ENCODE data around the gene UTS2.

The UTS2 gene

DNA sequence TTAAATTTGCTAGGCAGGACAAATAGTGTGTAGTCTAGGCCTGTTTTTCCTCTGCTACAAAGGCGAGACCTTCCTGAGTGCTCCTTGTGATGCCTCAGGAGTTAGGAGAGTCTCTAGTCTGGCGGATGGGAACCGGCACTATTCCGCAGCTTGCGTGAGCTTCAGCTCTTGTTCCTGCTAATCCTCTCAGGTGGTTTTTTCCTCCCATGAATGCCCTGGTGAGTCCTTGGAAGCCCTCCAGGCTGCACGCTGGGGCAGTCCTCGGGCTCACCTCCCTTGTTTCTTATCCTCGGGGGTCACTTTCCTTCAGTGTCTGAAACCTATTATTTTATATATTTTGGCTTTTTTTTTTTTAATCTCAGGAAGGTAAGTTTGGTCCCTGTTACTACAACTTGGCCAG lies 28.2 kb downstream of the UTS2 start:
- Histone ChIP-seq H3K27me3 (ENCODE audit: insufficient read depth, poor library complexity, severe bottlenecking) (no peaks in the 10 kb centered on the region), H3K27ac (replicated peaks) (no peak overlapping the region), H3K4me3 (replicated peaks; ENCODE audit: insufficient read depth, low read length) (no peak overlapping the region)
- no peak for DNase-seq (ENCODE audit: low read depth in 1 of 2, low spot score in 1 of 2)
- TF ChIP-seq SPI1 (IDR thresholded peaks at IDR 0.05; ENCODE audit: borderline replicate concordance, low read depth) = no peak

- H3K4me3 ChIP-seq (replicated peaks; ENCODE audit: insufficient read depth, low read length) = no peak overlapping the region
- DNase-seq (ENCODE audit: low read depth in 1 of 2, low spot score in 1 of 2) = no peak
- TF ChIP-seq POLR2AphosphoS5 (IDR thresholded peaks at IDR 0.05; ENCODE audit: low read depth) (no peak), REST (IDR thresholded peaks at IDR 0.05; ENCODE audit: insufficient replicate concordance, low read depth) (no peak), GABPA (IDR thresholded peaks at IDR 0.05; ENCODE audit: low read depth) (no peak), SPI1 (IDR thresholded peaks at IDR 0.05; ENCODE audit: borderline replicate concordance, low read depth) (no peak)
- TF ChIP-seq, protein P1, sequence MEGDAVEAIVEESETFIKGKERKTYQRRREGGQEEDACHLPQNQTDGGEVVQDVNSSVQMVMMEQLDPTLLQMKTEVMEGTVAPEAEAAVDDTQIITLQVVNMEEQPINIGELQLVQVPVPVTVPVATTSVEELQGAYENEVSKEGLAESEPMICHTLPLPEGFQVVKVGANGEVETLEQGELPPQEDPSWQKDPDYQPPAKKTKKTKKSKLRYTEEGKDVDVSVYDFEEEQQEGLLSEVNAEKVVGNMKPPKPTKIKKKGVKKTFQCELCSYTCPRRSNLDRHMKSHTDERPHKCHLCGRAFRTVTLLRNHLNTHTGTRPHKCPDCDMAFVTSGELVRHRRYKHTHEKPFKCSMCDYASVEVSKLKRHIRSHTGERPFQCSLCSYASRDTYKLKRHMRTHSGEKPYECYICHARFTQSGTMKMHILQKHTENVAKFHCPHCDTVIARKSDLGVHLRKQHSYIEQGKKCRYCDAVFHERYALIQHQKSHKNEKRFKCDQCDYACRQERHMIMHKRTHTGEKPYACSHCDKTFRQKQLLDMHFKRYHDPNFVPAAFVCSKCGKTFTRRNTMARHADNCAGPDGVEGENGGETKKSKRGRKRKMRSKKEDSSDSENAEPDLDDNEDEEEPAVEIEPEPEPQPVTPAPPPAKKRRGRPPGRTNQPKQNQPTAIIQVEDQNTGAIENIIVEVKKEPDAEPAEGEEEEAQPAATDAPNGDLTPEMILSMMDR (IDR thresholded peaks at IDR 0.05; ENCODE audit: insufficient read depth, low read length) = no peak
- no peak overlapping the region for H3K27ac ChIP-seq (replicated peaks)
- H3K27me3 ChIP-seq (ENCODE audit: insufficient read depth, poor library complexity, severe bottlenecking) = no peaks in the 10 kb centered on the region
Observed at GRCh38 chr1:7821282-7821681, 31.6 kb downstream of the UTS2 start.

DNA sequence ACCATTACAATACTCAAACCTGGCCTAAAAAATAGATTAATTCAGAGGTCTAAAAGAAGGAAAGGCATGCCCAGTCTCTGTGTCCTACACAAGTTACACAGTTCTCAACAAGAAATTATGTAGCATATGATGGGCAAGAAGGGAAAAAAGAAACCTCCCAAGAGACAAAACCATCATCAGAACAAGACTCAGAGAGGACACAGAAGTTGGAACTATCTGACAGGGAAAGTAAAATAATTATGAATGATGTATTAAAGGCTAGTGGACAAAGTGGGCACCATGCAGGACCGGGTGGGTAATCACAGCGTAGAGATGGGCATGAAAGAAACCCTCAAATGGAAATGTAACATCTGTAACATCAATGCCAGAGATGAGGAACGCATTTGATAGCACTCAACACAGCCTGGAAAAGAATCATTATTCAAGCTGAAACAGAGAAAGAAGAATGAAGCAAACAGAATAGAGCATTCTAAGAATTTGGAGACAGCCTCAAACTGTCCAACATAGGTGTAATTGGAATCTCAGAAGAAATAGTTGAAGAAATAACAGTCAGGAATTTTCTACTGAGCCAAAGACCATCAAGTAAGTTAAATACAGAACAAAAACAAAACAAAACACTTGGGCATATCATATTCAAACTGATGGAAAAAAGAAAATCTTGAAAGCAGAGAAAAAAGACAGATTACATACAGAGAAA lies 39.0 kb downstream of the UTS2 start:
- DNase-seq (ENCODE audit: low read depth in 1 of 2, low spot score in 1 of 2) = no peak
- Histone ChIP-seq H3K27ac (replicated peaks) (no peak overlapping the region), H3K27me3 (ENCODE audit: insufficient read depth, poor library complexity, severe bottlenecking) (no peaks in the 10 kb centered on the region), H3K4me3 (replicated peaks; ENCODE audit: insufficient read depth, low read length) (no peak overlapping the region)
- TF ChIP-seq POLR2AphosphoS5 (IDR thresholded peaks at IDR 0.05; ENCODE audit: low read depth) (no peak), SPI1 (IDR thresholded peaks at IDR 0.05; ENCODE audit: borderline replicate concordance, low read depth) (no peak), REST (IDR thresholded peaks at IDR 0.05; ENCODE audit: insufficient replicate concordance, low read depth) (no peak), GABPA (IDR thresholded peaks at IDR 0.05; ENCODE audit: low read depth) (no peak)
- TF ChIP-seq, protein P1 (IDR thresholded peaks at IDR 0.05; ENCODE audit: insufficient read depth, low read length) = no peak

DNA sequence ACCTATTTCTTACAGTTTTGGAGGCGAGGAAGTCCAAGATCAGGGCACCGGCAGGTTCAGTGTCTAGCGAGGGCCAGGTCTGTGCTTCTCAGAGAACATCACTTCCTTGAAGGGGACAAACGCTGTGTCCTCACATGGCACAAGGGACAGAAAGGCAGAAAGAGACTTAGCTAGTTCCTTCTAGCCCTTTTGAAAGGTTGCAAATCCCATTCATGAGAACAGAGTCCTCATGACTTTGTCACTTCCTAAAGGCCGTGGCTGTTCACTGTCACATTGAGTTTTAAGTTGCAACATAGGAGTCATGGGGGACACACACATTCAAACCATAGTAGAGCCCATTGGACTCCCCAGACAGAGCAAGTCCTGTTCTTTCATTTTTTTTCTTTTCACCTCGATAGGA lies 41.4 kb downstream of the UTS2 start:
- H3K27ac ChIP-seq (replicated peaks) = no peak overlapping the region
- DNase-seq (ENCODE audit: low read depth in 1 of 2, low spot score in 1 of 2) = no peak
- no peak overlapping the region for H3K4me3 ChIP-seq (replicated peaks; ENCODE audit: insufficient read depth, low read length)
- no peaks in the 10 kb centered on the region for H3K27me3 ChIP-seq (ENCODE audit: insufficient read depth, poor library complexity, severe bottlenecking)
- TF ChIP-seq POLR2AphosphoS5 (IDR thresholded peaks at IDR 0.05; ENCODE audit: low read depth) (no peak), GABPA (IDR thresholded peaks at IDR 0.05; ENCODE audit: low read depth) (no peak), SPI1 (IDR thresholded peaks at IDR 0.05; ENCODE audit: borderline replicate concordance, low read depth) (no peak), REST (IDR thresholded peaks at IDR 0.05; ENCODE audit: insufficient replicate concordance, low read depth) (no peak)
- TF ChIP-seq, protein P1 (IDR thresholded peaks at IDR 0.05; ENCODE audit: insufficient read depth, low read length) = no peak

All from HL-60 (cell line).